Measurements from ENCODE around the gene BIN1. TPM values are rescaled to one million over a fixed set of nuclear protein-coding genes. Genes with fewer than 3 reads are reported as not detected.

BIN1 gene
- total RNA-seq, 4 donors from 2014 or later, result 36.1 to 101 (median 53.9) TPM

- H3K27ac ChIP-seq, result no peak overlapping the region
- no peak overlapping the region for H3K4me3 ChIP-seq
- WGBS, 2 donors (ENCODE audit: low coverage in 1 of 2), result 83 to 90% methylated on average over 3 to 5 of the region's 5 CpGs
- H3K36me3 ChIP-seq, result no peaks in the 10 kb centered on the region
- H3K27me3 ChIP-seq, result no peaks in the 10 kb centered on the region
- no peak for TF ChIP-seq POLR2A (IDR thresholded peaks at IDR 0.05)
- no peak for TF ChIP-seq POLR2AphosphoS5 (IDR thresholded peaks at IDR 0.05)
- TF ChIP-seq EP300 (IDR thresholded peaks at IDR 0.05), result no peak
- no peak for TF ChIP-seq CTCF (IDR thresholded peaks at IDR 0.05)
- no peaks in the 10 kb centered on the region for H3K9me3 ChIP-seq
- ATAC-seq, result no peak
- H3K4me1 ChIP-seq, result no peaks in the 10 kb centered on the region
Observed at GRCh38 chr2:126999106-126999756, 107.7 kb downstream of the BIN1 start.

- no peak for ATAC-seq
- Histone ChIP-seq H3K36me3 (no peaks in the 10 kb centered on the region), H3K27ac (no peak overlapping the region), H3K9me3 (no peaks in the 10 kb centered on the region), H3K4me1 (no peaks in the 10 kb centered on the region), H3K4me3 (no peak overlapping the region), H3K27me3 (no peaks in the 10 kb centered on the region)
- TF ChIP-seq POLR2AphosphoS5 (IDR thresholded peaks at IDR 0.05) (no peak), POLR2A (IDR thresholded peaks at IDR 0.05) (no peak), EP300 (IDR thresholded peaks at IDR 0.05) (no peak), CTCF (IDR thresholded peaks at IDR 0.05) (no peak)
Observed at GRCh38 chr2:126998486-126998885, 108.5 kb downstream of the BIN1 start.

Small RNA genes within 50 kb of the gene (small RNA-seq; reads per million reads assigned to genes)
- gene RNU7-182P, result 0 reads per million in 4 donors

Other genes with a start within 250 kb of the BIN1 start
- not detected for gene TEX51, start 208.3 kb downstream of the BIN1 start, total RNA-seq
- gene CYP27C1, start 113.1 kb upstream of the BIN1 start, total RNA-seq, result under 1 TPM; 0.12 to 0.52 (median 0.28) TPM
- gene ERCC3, start 187.0 kb upstream of the BIN1 start, total RNA-seq, result 10 to 100 TPM; 30.3 to 39.0 (median 34.5) TPM

All from gastroesophageal sphincter (tissue), 4 donors.